CD4-positive, alpha-beta memory T cell (primary cell): ENCODE data around the gene IRF8. TPM values are rescaled to one million over a fixed set of nuclear protein-coding genes. Genes with fewer than 3 reads are reported as not detected.
A peak's percentile ranks its signal among the peaks of the same experiment; 100 is the strongest.

Source experiments
- CTCF ChIA-PET: fragments of 350-600 bp; sonication (Branson Sonifier 250); formaldehyde crosslinking; loops from one replicate; lab custom pipeline; 2021; ENCODE audit warnings: inconsistent platforms; ENCODE audit not compliant: partially characterized antibody; lab: Charles Lee
- POLR2A ChIA-PET: fragments of 350-600 bp; sonication (Branson Sonifier 250); formaldehyde crosslinking; loops from one replicate; lab custom pipeline; 2021; ENCODE audit not compliant: partially characterized antibody; lab: Charles Lee
- DNase-seq, 5 donors: peaks; one replicate each; pipeline versions ENCODE4 v3.0.0 to v3.0.0-alpha.2; 2020 to 2022; ENCODE audit warnings: mixed read lengths in 1 of 5
- H3K27ac ChIP-seq: one replicate; pipeline ENCODE4 v1.7.0; 2013; ENCODE audit warnings: low read depth, low read length
- H3K27me3 ChIP-seq: 2 replicates; pipeline ENCODE4 v1.7.0; 2013; ENCODE audit warnings: mild to moderate bottlenecking, low read length, moderate library complexity; ENCODE audit not compliant: insufficient read depth
- H3K36me3 ChIP-seq: 2 replicates; pipeline ENCODE4 v1.7.0; 2013; ENCODE audit warnings: mild to moderate bottlenecking, low read length, moderate library complexity; ENCODE audit not compliant: insufficient read depth
- H3K4me1 ChIP-seq: 2 replicates; pipeline ENCODE4 v1.7.0; 2013; ENCODE audit warnings: mild to moderate bottlenecking, low read length, moderate library complexity; ENCODE audit not compliant: insufficient read depth
- H3K4me3 ChIP-seq, 2 donors: one replicate each; pipeline ENCODE4 v1.7.0; 2013; ENCODE audit warnings: low read length in 2 of 2, mild to moderate bottlenecking in 1 of 2
- H3K9me3 ChIP-seq, 2 donors: one replicate each; pipeline ENCODE4 v1.7.0; 2013; ENCODE audit warnings: low read length in 2 of 2, control low read depth in 1 of 2; ENCODE audit not compliant: control insufficient read depth in 1 of 2
- H3K27ac Mint-ChIP-seq, 7 donors: one replicate each; pipeline ENCODE4 v1.8.0; 2020 to 2021; ENCODE audit warnings: mixed read lengths in 7 of 7, mild to moderate bottlenecking in 6 of 7, inconsistent platforms in 3 of 7, moderate library complexity in 3 of 7
- H3K27me3 Mint-ChIP-seq, 2 donors: one replicate each; pipeline ENCODE4 v1.8.0; 2020 to 2021; ENCODE audit warnings: mixed read lengths in 2 of 2
- H3K36me3 Mint-ChIP-seq, 2 donors: one replicate each; pipeline ENCODE4 v1.8.0; 2020 to 2021; ENCODE audit warnings: mixed read lengths in 2 of 2, inconsistent platforms in 1 of 2, mild to moderate bottlenecking in 1 of 2
- H3K4me1 Mint-ChIP-seq, 4 donors: one replicate each; pipeline ENCODE4 v1.8.0; 2020 to 2021; ENCODE audit warnings: mixed read lengths in 4 of 4, mild to moderate bottlenecking in 1 of 4
- H3K4me3 Mint-ChIP-seq, 8 donors: one replicate each; pipeline ENCODE4 v1.8.0; 2020 to 2021; ENCODE audit warnings: mixed read lengths in 8 of 8, mild to moderate bottlenecking in 7 of 8, moderate library complexity in 6 of 8, inconsistent platforms in 3 of 8
- H3K9me3 Mint-ChIP-seq, 8 donors: one replicate each; pipeline ENCODE4 v1.8.0; 2020 to 2021; ENCODE audit warnings: mixed read lengths in 8 of 8, mild to moderate bottlenecking in 5 of 8, inconsistent platforms in 3 of 8, moderate library complexity in 1 of 8
- intact Hi-C: fragments of 100-400 bp; cut with micrococcal nuclease; formaldehyde crosslinking; loops from one replicate; pipeline ENCODE4 v1.15.1; 2023
- polyA plus RNA-seq, 2 donors: library from polyadenylated mRNA; unstranded; fragments of 300-500 nt; fragmentation: Illumina TruSeq; gene quantifications; one replicate each; pipeline ENCODE4 v1.2.3, GENCODE V29; 2021
- total RNA-seq, 2 experiments: library from RNA; stranded (reverse); gene quantifications; one replicate each; pipeline ENCODE4 v1.2.3, GENCODE V29; 2021

Gene IRF8
- total and polyA plus RNA-seq, 4 experiments from 2014 or later, result 0.48 to 4.0 (median 1.4) TPM

DNA sequence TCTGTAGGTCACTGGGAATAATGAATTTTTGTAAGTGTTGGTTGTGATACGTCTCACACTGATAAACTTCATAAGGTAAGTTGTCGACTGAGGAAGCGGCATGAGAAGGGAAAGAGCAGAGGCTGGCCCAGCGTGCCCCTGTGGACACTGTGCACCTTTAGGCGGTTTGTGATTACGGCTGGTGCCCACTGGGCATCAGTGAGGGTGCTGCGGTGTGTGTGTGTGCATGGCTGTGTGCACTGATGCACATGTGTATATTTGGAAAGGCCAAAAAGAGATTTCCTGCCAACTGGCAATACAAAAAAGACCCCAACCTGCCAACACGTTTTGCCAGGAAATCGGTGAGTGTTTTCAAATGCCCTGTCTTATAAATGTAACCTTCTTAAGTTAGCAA, 11.9 kb downstream of the IRF8 start:
- Mint-ChIP-seq H3K4me1 (no peaks in the 10 kb centered on the region), H3K9me3 (no peaks in the 10 kb centered on the region), H3K27ac (no peak overlapping the region), H3K36me3 (peaks cover 0 to 4% of the 10 kb centered on the region in 2 donors), H3K4me3 (no peak overlapping the region), H3K27me3 (no peaks in the 10 kb centered on the region)
- CTCF ChIA-PET, result no interaction called here
- intact Hi-C loops, result no loop called here
- Histone ChIP-seq H3K27ac (no peak overlapping the region), H3K27me3 (no peaks in the 10 kb centered on the region), H3K4me3 (no peak overlapping the region), H3K36me3 (no peaks in the 10 kb centered on the region), H3K9me3 (no peaks in the 10 kb centered on the region), H3K4me1 (no peaks in the 10 kb centered on the region)
- no peak for DNase-seq
- POLR2A ChIA-PET, result no interaction called here

DNA sequence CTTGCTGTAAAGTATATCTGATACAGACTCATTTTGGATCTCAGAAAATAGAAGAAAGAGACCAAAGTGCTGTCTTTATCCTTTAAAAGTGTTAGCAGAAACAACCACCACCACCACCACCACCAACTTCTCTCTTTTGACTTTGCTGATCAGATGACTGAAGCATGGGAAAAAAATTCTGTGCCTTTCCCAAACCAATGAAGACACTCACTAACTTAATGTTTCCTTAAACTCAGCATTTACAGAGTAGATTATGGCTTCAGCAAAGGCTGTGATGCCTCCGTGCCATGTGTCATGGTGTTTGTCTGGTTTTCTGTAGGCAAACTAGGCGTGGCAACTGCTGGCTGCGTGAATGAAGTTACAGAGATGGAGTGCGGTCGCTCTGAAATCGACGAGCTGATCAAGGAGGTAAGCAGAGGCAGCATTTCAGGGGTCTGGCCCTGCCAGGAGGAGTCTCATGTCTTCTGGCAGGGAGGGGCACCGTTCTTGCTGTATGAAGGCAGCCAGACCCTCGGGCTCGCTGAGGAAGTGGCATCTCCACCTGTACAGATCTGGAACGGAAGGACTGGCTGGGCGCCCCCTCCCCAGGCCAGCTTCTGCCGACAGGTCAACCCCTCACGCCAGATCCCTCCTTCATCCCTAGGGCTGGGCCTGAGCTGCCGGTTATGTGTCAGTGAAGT, 12.4 kb downstream of the IRF8 start:
- no peak overlapping the region for H3K27ac ChIP-seq
- no peaks in the 10 kb centered on the region for H3K27me3 Mint-ChIP-seq
- intact Hi-C loops, result no loop called here
- ChIA-PET POLR2A (no interaction called here), CTCF (no interaction called here)
- no peaks in the 10 kb centered on the region for H3K4me1 Mint-ChIP-seq
- H3K9me3 Mint-ChIP-seq, result no peaks in the 10 kb centered on the region
- peaks cover 0 to 4% of the 10 kb centered on the region in 2 donors for H3K36me3 Mint-ChIP-seq
- H3K4me3 Mint-ChIP-seq, result no peak overlapping the region
- no peak overlapping the region for H3K4me3 ChIP-seq
- H3K4me1 ChIP-seq, result no peaks in the 10 kb centered on the region
- H3K27me3 ChIP-seq, result no peaks in the 10 kb centered on the region
- H3K9me3 ChIP-seq, result no peaks in the 10 kb centered on the region
- H3K36me3 ChIP-seq, result no peaks in the 10 kb centered on the region
- H3K27ac Mint-ChIP-seq, result no peak overlapping the region
- DNase-seq, result no peak

DNA sequence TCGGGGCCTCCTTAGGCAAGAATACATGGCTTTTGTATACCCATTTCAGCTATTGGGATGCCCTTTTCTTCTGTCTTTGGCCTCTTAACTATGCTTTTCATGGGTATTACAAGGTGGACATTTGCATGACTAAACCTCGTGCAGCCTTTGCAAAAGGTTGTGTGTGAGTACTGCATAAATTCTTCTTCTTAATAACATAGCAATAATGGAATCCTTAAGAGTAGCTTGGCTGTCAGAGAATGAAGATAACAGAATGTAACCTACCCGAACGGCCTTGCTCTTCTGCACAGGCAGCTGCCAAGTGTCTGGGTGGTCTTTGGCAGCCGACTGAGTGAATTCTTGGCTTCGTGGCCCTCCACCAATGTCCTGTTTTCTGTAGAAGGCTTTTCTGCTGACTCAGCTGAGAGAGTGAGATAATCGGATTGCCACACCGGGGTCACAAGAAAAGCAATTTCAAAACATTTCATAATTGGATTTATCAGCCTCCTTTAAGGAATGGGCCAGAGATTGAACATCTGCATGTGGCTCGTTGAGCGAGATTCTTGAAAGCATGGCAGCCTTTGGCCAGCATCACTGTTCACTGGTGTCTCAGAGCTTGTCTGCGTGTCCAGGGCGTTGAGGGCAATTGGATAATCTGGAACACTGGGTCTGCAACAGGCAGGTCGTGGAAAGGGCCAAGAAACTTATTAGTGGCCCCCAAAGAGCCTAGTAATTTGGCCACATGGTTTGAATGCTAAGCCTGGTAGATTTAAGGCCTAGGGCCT, 13.4 kb downstream of the IRF8 start:
- Histone ChIP-seq H3K4me1 (no peaks in the 10 kb centered on the region), H3K36me3 (no peaks in the 10 kb centered on the region), H3K9me3 (no peaks in the 10 kb centered on the region), H3K27me3 (no peaks in the 10 kb centered on the region), H3K4me3 (no peak overlapping the region), H3K27ac (no peak overlapping the region)
- Mint-ChIP-seq H3K4me3 (no peak overlapping the region), H3K36me3 (peaks cover 0 to 4% of the 10 kb centered on the region in 2 donors), H3K4me1 (peaks cover 0 to 1% (median 0%) of the 10 kb centered on the region in 4 donors), H3K27me3 (no peaks in the 10 kb centered on the region), H3K27ac (peak overlapping the region in 1 of 7 donors; percentile 13), H3K9me3 (no peaks in the 10 kb centered on the region)
- DNase-seq, result no peak
- ChIA-PET CTCF (interaction anchor here (1.0 kb wide), 1 partner anchor 11 kb away, joined by 3 read pairs; no protein-coding TSS in a partner anchor), POLR2A (no interaction called here)
- intact Hi-C loops, result no loop called here

DNA sequence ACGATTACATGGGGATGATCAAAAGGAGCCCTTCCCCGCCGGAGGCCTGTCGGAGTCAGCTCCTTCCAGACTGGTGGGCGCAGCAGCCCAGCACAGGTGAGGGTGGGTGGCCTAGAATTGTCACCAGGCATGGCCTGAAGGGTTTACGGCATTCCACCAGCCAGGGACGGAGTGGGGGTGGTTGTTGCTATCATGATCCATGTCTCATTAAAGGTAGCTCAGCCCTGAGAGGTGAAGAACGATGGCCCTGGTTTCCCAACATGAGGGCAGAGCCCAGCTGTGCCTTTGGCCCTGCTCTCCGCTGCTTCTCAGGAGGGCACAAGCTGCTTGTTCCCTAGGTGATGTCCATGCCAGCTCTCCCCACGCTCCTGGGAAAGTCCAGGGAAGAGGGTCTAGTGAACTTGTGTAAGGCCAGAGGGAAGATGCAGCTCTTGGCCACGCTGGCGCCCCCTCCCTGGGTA, 14.2 kb downstream of the IRF8 start:
- Histone ChIP-seq H3K27me3 (no peaks in the 10 kb centered on the region), H3K9me3 (no peaks in the 10 kb centered on the region), H3K36me3 (no peaks in the 10 kb centered on the region), H3K27ac (no peak overlapping the region), H3K4me1 (no peaks in the 10 kb centered on the region), H3K4me3 (no peak overlapping the region)
- Mint-ChIP-seq H3K27me3 (no peaks in the 10 kb centered on the region), H3K9me3 (no peaks in the 10 kb centered on the region), H3K4me1 (peaks cover 0 to 4% (median 0%) of the 10 kb centered on the region in 4 donors), H3K27ac (no peak overlapping the region), H3K4me3 (no peak overlapping the region), H3K36me3 (peaks cover 0 to 4% of the 10 kb centered on the region in 2 donors)
- ChIA-PET POLR2A (no interaction called here), CTCF (interaction anchor here (1.0 kb wide), 1 partner anchor 10 kb away, joined by 3 read pairs; no protein-coding TSS in a partner anchor)
- intact Hi-C loops, result no loop called here
- DNase-seq, result no peak

DNA sequence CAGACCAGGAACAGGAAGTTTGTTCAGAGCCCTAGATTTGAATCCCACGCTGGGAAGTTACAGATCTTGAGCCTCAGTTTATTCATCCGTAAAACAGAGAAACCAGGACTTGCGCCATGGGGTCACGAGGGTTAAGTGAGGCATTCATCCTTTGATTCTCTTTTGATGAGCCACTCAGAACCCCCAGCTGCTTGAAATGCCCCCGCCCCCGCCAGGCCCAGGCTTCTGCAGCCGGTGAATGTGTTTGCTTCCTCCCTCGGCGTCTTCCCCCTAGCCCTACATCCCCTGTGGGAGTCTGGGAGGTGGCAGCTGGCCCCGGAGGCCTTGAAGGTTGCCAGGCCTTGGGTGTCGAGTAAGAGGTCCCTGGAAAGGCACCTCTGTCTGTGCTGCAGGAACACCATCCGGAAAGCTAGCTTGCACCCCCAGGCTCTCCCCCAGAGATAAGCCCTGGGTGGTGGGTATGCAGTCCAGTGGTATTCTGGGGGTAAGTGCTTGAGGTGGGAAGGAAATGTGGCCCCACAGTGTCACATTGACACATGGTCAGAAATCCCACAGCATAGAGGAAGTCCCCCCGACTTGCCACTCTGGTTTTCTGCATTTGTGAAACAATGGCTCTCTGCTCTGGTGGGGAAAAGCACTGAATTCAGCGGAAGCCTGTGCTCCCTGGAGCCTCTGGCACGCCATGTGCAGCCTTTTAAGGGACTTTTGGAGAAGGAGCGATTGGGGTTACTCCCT, 14.9 kb downstream of the IRF8 start:
- Mint-ChIP-seq H3K4me1 (peaks cover 0 to 4% (median 0%) of the 10 kb centered on the region in 4 donors), H3K9me3 (no peaks in the 10 kb centered on the region), H3K36me3 (peaks cover 0 to under 1% of the 10 kb centered on the region in 2 donors), H3K27ac (no peak overlapping the region), H3K4me3 (no peak overlapping the region), H3K27me3 (no peaks in the 10 kb centered on the region)
- Histone ChIP-seq H3K9me3 (no peaks in the 10 kb centered on the region), H3K4me1 (no peaks in the 10 kb centered on the region), H3K27me3 (no peaks in the 10 kb centered on the region), H3K4me3 (no peak overlapping the region), H3K27ac (no peak overlapping the region), H3K36me3 (no peaks in the 10 kb centered on the region)
- CTCF ChIA-PET, result interaction anchor here (1.0 kb wide), 1 partner anchor 9 kb away, joined by 3 read pairs; no protein-coding TSS in a partner anchor
- DNase-seq, result no peak
- intact Hi-C loops, result no loop called here
- POLR2A ChIA-PET, result no interaction called here

DNA sequence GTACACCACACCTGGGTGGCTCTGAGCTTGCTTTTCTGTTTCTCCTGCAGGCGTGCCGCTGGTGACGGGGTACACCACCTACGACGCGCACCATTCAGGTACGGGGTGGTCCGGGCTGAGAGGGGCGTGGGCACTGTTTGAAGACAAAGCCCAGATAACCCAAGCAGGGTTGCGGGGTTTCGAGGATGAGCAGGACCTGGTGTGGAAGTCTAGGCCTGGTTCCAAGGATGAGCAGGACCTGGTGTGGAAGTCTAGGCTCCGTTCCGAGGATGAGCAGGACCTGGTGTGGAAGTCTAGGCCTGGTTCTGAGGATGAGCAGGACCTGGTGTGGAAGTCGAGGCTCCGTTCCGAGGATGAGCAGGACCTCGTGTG, 15.4 kb downstream of the IRF8 start:
- DNase-seq, result no peak
- intact Hi-C loops, result no loop called here
- Mint-ChIP-seq H3K4me3 (no peak overlapping the region), H3K27me3 (no peaks in the 10 kb centered on the region), H3K27ac (no peak overlapping the region), H3K9me3 (no peaks in the 10 kb centered on the region), H3K4me1 (peaks cover 0 to 4% (median 0%) of the 10 kb centered on the region in 4 donors), H3K36me3 (no peaks in the 10 kb centered on the region)
- no peaks in the 10 kb centered on the region for H3K27me3 ChIP-seq
- no peak overlapping the region for H3K4me3 ChIP-seq
- H3K36me3 ChIP-seq, result no peaks in the 10 kb centered on the region
- ChIA-PET POLR2A (no interaction called here), CTCF (no interaction called here)
- H3K4me1 ChIP-seq, result no peaks in the 10 kb centered on the region
- no peaks in the 10 kb centered on the region for H3K9me3 ChIP-seq
- no peak overlapping the region for H3K27ac ChIP-seq
